HepG2 (cell line): ENCODE data around the gene GPER1. TPM values are rescaled to one million over a fixed set of nuclear protein-coding genes. Genes with fewer than 3 reads are reported as not detected.

Experiments used
- ARNTL ChIP-seq: sonication (generic); formaldehyde crosslinking; IDR thresholded peaks from 2 replicates; pipeline ENCODE4 v1.4.0; 2020; ENCODE audit warnings: mild to moderate bottlenecking, missing genetic modification reagents
- HOXA7 ChIP-seq: sonication (generic); formaldehyde crosslinking; IDR thresholded peaks from 2 replicates; pipeline ENCODE4 v1.8.1; 2022; ENCODE audit warnings: mild to moderate bottlenecking, missing genetic modification reagents, moderate library complexity
- KLF11 ChIP-seq: IDR thresholded peaks from 2 replicates; pipeline ENCODE4 v1.6.1; 2016; ENCODE audit warnings: missing compliant biosample characterization
- PAF1 ChIP-seq: IDR thresholded peaks from 2 replicates; pipeline ENCODE4 v1.6.1; 2016; ENCODE audit warnings: missing genetic modification reagents, missing compliant biosample characterization
- PATZ1 ChIP-seq: sonication (generic); formaldehyde crosslinking; IDR thresholded peaks from 2 replicates; pipeline ENCODE4 v1.4.0; 2020; ENCODE audit warnings: missing genetic modification reagents
- SMARCC2 ChIP-seq: fragments of 450-650 bp; IDR thresholded peaks from 2 replicates; pipeline ENCODE4 v1.6.1; 2017; ENCODE audit warnings: antibody characterized with exemption, mild to moderate bottlenecking
- SOX13 ChIP-seq, 3 experiments: fragments of 450-650 bp in 1 of 3; sonication (generic) in 1 of 3; formaldehyde crosslinking in 1 of 3; IDR thresholded peaks in 2 of 3; conservative IDR thresholded peaks in 1 of 3; 2 replicates each; pipeline versions ENCODE4 v1.5.0 to v1.6.1; 2016 to 2020; ENCODE audit warnings: antibody characterized with exemption in 1 of 3, mild to moderate bottlenecking in 1 of 3, missing compliant biosample characterization in 1 of 3, missing genetic modification reagents in 1 of 3, moderate library complexity in 1 of 3
- SRY ChIP-seq: sonication (generic); formaldehyde crosslinking; IDR thresholded peaks from 2 replicates; pipeline ENCODE4 v1.8.0; 2022; ENCODE audit warnings: mild to moderate bottlenecking, missing genetic modification reagents
- ZNF343 ChIP-seq: sonication (generic); formaldehyde crosslinking; IDR thresholded peaks from 2 replicates; pipeline ENCODE4 v1.4.0; 2020; ENCODE audit warnings: mild to moderate bottlenecking, missing genetic modification reagents
- ZNF382 ChIP-seq: sonication (generic); formaldehyde crosslinking; IDR thresholded peaks from 2 replicates; pipeline ENCODE4 v1.5.0; 2020; ENCODE audit warnings: missing genetic modification reagents, mild to moderate bottlenecking, borderline replicate concordance
- ZNF543 ChIP-seq: sonication (generic); formaldehyde crosslinking; IDR thresholded peaks from 2 replicates; pipeline ENCODE4 v1.4.0; 2020; ENCODE audit warnings: mild to moderate bottlenecking, missing genetic modification reagents
- ZNF7 ChIP-seq: IDR thresholded peaks from 2 replicates; pipeline ENCODE4 v1.6.1; 2016; ENCODE audit warnings: missing biosample characterization, missing genetic modification reagents
- ZNF737 ChIP-seq: sonication (generic); formaldehyde crosslinking; IDR thresholded peaks from 2 replicates; pipeline ENCODE4 v1.5.0; 2020; ENCODE audit warnings: missing genetic modification reagents, mild to moderate bottlenecking, borderline replicate concordance
- ZNF816 ChIP-seq: sonication (generic); formaldehyde crosslinking; IDR thresholded peaks from 2 replicates; pipeline ENCODE4 v1.8.0; 2022; ENCODE audit warnings: missing genetic modification reagents, mild to moderate bottlenecking, borderline replicate concordance
- ZNF83 ChIP-seq: sonication (generic); formaldehyde crosslinking; IDR thresholded peaks from 2 replicates; pipeline ENCODE4 v1.4.0; 2020; ENCODE audit warnings: missing genetic modification reagents, mild to moderate bottlenecking, borderline replicate concordance
- ZSCAN25 ChIP-seq: sonication (generic); formaldehyde crosslinking; IDR thresholded peaks from 2 replicates; pipeline ENCODE4 v1.8.0; 2022; ENCODE audit warnings: mild to moderate bottlenecking, missing genetic modification reagents
- polyA plus RNA-seq, 8 experiments: library from polyadenylated mRNA; depleted of rRNA in 3 of 8; stranded (reverse) in 7 of 8; unstranded in 1 of 8; fragments of >200 nt; fragmentation: Illumina TruSeq in 4 of 8; extraction: Trizol in 4 of 8; gene quantifications; 2 replicates each; pipeline versions ENCODE4 v1.2.1 to v1.2.3, GENCODE V29; 2011 to 2016; ENCODE audit warnings: low read depth in 4 of 8, missing spikeins in 1 of 8, mixed read lengths in 1 of 8; ENCODE audit not compliant: insufficient read depth in 1 of 8
- total RNA-seq, 5 experiments: library from RNA; depleted of rRNA; stranded (reverse); fragments of >200 nt; fragmentation: Illumina TruSeq; extraction: Trizol; gene quantifications; 2 replicates each; pipeline ENCODE4 v1.2.3, GENCODE V29; 2016; ENCODE audit warnings: low read depth in 1 of 5
- TF ChIP-seq, protein P1 (sequence below): sonication (generic); formaldehyde crosslinking; IDR thresholded peaks from 2 replicates; pipeline ENCODE4 v1.5.1; 2020; ENCODE audit warnings: mild to moderate bottlenecking, missing genetic modification reagents, moderate library complexity
- TF ChIP-seq, protein P2 (sequence below): sonication (generic); formaldehyde crosslinking; IDR thresholded peaks from 2 replicates; pipeline ENCODE4 v1.9.0; 2022; ENCODE audit warnings: missing genetic modification reagents, mild to moderate bottlenecking, borderline replicate concordance
- TF ChIP-seq, protein P3 (sequence below): sonication (generic); formaldehyde crosslinking; IDR thresholded peaks from 2 replicates; pipeline ENCODE4 v1.8.0; 2023; ENCODE audit warnings: mild to moderate bottlenecking, missing genetic modification reagents

The GPER1 gene
- total and polyA plus RNA-seq, 2 of the 13 experiments (the other 11 are each of a cell fraction or from before 2014, with no cell fraction given) = 12.7 to 19.7 TPM

DNA sequence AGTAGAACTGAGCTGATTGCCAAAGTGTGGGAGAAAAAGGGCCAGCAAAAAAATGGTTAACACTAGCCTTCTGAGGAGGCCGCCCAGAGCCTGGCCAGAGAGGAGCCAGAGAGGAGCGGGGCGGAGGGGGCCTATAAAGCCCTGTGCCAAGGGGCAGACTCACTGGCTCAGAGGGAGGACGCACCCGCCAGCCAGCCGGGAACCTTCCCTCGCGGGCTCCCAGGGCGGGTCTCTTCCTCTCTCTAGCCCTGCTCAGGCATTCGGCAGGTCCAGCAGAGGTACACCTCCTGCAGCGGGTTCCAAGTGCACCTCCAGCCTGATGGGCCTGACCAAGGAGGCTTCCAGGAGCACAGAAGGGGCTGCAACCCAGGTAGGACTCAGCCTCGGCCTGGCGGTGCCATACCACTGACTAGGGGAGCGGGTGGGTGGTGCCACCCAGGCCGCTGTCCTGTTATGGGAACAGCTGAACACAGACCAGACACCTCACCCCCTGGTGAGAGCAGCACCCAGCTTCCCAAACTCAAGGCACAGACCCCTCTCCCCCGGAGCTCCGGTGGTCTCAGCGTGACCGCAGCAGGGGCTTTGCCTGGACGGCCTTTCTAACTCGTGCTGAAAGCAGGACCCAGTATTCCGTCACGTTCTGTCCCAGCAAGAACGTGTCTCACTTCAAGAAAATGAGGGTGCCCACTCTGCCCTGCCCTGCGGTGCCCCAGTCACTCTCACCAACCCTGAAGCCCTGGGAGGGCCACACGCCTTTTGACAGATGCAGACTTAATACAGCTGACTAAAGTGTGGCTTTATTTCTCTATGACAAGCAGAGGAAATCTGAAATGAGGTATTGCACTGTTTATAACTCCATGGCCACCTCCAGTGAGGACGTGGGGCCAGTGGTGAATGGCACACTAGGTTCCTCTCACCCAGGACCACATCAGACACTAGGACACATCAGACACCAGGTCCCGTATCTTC, at the start of gene GPER1 (continued):
- TF ChIP-seq, protein P1, sequence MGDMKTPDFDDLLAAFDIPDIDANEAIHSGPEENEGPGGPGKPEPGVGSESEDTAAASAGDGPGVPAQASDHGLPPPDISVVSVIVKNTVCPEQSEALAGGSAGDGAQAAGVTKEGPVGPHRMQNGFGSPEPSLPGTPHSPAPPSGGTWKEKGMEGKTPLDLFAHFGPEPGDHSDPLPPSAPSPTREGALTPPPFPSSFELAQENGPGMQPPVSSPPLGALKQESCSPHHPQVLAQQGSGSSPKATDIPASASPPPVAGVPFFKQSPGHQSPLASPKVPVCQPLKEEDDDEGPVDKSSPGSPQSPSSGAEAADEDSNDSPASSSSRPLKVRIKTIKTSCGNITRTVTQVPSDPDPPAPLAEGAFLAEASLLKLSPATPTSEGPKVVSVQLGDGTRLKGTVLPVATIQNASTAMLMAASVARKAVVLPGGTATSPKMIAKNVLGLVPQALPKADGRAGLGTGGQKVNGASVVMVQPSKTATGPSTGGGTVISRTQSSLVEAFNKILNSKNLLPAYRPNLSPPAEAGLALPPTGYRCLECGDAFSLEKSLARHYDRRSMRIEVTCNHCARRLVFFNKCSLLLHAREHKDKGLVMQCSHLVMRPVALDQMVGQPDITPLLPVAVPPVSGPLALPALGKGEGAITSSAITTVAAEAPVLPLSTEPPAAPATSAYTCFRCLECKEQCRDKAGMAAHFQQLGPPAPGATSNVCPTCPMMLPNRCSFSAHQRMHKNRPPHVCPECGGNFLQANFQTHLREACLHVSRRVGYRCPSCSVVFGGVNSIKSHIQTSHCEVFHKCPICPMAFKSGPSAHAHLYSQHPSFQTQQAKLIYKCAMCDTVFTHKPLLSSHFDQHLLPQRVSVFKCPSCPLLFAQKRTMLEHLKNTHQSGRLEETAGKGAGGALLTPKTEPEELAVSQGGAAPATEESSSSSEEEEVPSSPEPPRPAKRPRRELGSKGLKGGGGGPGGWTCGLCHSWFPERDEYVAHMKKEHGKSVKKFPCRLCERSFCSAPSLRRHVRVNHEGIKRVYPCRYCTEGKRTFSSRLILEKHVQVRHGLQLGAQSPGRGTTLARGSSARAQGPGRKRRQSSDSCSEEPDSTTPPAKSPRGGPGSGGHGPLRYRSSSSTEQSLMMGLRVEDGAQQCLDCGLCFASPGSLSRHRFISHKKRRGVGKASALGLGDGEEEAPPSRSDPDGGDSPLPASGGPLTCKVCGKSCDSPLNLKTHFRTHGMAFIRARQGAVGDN = peak; percentile 84
- TF ChIP-seq ZNF382 (CRISPR knock-in tag) = no peak
- TF ChIP-seq ZNF737 (CRISPR knock-in tag) = no peak
- TF ChIP-seq ZNF816 = no peak
- peak; percentile 68 for TF ChIP-seq PATZ1 (CRISPR knock-in tag)
- TF ChIP-seq PAF1 (CRISPR knock-in tag) = no peak
- TF ChIP-seq SMARCC2 = no peak
- no peak for TF ChIP-seq ARNTL (CRISPR knock-in tag)
- 0 out of 2 replicates have a peak, but pooled peaks have one; percentile 22 for TF ChIP-seq ZNF83 (CRISPR knock-in tag)
- no peak for TF ChIP-seq ZNF7 (CRISPR knock-in tag)
- no peak for TF ChIP-seq SOX13 (IDR thresholded peaks at IDR 0.05)
- no peak for TF ChIP-seq SOX13 (CRISPR knock-in tag; conservative IDR thresholded peaks at IDR 0.05 in 1 of 2, IDR thresholded peaks at IDR 0.05 in 1 of 2)
- peak; percentile 75 for TF ChIP-seq ZNF543 (CRISPR knock-in tag)
- TF ChIP-seq HOXA7 = no peak
- TF ChIP-seq SRY (CRISPR knock-in tag) = 0 out of 2 replicates have a peak, but pooled peaks have one; percentile 37
- no peak for TF ChIP-seq ZSCAN25
- TF ChIP-seq, protein P2, sequence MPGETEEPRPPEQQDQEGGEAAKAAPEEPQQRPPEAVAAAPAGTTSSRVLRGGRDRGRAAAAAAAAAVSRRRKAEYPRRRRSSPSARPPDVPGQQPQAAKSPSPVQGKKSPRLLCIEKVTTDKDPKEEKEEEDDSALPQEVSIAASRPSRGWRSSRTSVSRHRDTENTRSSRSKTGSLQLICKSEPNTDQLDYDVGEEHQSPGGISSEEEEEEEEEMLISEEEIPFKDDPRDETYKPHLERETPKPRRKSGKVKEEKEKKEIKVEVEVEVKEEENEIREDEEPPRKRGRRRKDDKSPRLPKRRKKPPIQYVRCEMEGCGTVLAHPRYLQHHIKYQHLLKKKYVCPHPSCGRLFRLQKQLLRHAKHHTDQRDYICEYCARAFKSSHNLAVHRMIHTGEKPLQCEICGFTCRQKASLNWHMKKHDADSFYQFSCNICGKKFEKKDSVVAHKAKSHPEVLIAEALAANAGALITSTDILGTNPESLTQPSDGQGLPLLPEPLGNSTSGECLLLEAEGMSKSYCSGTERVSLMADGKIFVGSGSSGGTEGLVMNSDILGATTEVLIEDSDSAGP (CRISPR knock-in tag) = peak; percentile 64; the same call in 1 of the 2 replicates
- TF ChIP-seq ZNF343 (CRISPR knock-in tag) = no peak
- TF ChIP-seq, protein P3, sequence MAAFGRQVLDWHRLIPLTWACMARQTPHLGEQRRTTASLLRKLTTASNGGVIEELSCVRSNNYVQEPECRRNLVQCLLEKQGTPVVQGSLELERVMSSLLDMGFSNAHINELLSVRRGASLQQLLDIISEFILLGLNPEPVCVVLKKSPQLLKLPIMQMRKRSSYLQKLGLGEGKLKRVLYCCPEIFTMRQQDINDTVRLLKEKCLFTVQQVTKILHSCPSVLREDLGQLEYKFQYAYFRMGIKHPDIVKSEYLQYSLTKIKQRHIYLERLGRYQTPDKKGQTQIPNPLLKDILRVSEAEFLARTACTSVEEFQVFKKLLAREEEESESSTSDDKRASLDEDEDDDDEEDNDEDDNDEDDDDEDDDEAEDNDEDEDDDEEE (CRISPR knock-in tag) = peak; percentile 61; the same call in 1 of the 2 replicates
- no peak for TF ChIP-seq KLF11
